Measurements from ENCODE around the gene SNU13.

GRCh38 chr22:41700108-41700364 lies 11.4 kb upstream of the SNU13 start:
- TF ChIP-seq RAD21 (IDR thresholded peaks at IDR 0.05; ENCODE audit: low read depth) = no peak
- no peak for TF ChIP-seq MAX (IDR thresholded peaks at IDR 0.05)
- TF ChIP-seq TCF12 (IDR thresholded peaks at IDR 0.05; ENCODE audit: low read depth) = no peak
- TF ChIP-seq ZBTB7A (IDR thresholded peaks at IDR 0.05; ENCODE audit: low read depth) = no peak
- TF ChIP-seq EGR1 (IDR thresholded peaks at IDR 0.05) = no peak
- no peak for TF ChIP-seq EP300 (IDR thresholded peaks at IDR 0.05; ENCODE audit: borderline replicate concordance)
- no peak for TF ChIP-seq REST (IDR thresholded peaks at IDR 0.05; ENCODE audit: low read depth)
- no peak for TF ChIP-seq TEAD4 (IDR thresholded peaks at IDR 0.05)
- no peak for TF ChIP-seq NFIC (IDR thresholded peaks at IDR 0.05)
- no peak for TF ChIP-seq TAF1 (IDR thresholded peaks at IDR 0.05; ENCODE audit: low read depth)
